Hepatocyte (in vitro differentiated cells): ENCODE measurements around the gene TBC1D5.

Source experiments
- EZH2 ChIP-seq: fragments of 200-600 bp; sonication (generic); IDR thresholded peaks from 2 replicates; pipeline ENCODE4 v1.6.1; 2016; ENCODE audit warnings: antibody characterized with exemption, mild to moderate bottlenecking, borderline replicate concordance
- TF ChIP-seq, protein P1 (sequence below): fragments of 200-600 bp; sonication (generic); IDR thresholded peaks from 2 replicates; pipeline ENCODE4 v1.5.1; 2016; ENCODE audit warnings: antibody characterized with exemption, mild to moderate bottlenecking; ENCODE audit not compliant: poor library complexity

DNA sequence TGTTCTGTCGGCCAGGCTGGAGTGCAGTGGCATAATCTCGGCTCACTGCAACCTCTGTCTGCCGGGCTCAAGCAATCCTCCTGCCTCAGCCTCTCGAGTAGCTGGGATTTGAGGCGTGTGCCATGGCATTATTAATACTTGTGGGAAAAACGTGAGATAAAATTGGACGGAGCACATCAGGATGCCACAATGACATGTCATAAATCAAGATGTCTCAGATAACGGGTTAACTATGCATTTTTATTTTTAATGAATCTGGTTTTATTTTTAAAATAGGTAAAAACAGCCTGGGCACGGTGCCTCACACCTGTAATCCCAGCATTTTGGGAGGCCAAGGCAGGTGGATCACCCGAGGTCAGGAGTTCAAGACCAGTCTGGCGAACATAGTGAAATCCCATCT lies 212.8 kb downstream of the TBC1D5 start:
- TF ChIP-seq, protein P1, sequence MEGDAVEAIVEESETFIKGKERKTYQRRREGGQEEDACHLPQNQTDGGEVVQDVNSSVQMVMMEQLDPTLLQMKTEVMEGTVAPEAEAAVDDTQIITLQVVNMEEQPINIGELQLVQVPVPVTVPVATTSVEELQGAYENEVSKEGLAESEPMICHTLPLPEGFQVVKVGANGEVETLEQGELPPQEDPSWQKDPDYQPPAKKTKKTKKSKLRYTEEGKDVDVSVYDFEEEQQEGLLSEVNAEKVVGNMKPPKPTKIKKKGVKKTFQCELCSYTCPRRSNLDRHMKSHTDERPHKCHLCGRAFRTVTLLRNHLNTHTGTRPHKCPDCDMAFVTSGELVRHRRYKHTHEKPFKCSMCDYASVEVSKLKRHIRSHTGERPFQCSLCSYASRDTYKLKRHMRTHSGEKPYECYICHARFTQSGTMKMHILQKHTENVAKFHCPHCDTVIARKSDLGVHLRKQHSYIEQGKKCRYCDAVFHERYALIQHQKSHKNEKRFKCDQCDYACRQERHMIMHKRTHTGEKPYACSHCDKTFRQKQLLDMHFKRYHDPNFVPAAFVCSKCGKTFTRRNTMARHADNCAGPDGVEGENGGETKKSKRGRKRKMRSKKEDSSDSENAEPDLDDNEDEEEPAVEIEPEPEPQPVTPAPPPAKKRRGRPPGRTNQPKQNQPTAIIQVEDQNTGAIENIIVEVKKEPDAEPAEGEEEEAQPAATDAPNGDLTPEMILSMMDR: no peak
- TF ChIP-seq EZH2: no peak
